GF-D8 (cell line): ENCODE data around the gene RAB3C.
"Not testable (repeated sequence)": the region's sequence is repeated elsewhere in the genome, so short reads cannot be mapped to it uniquely, and the experiment has no call there.

Experiments used
- DNase-seq: peaks from one replicate; lab custom pipeline; 2025; lab: John Stamatoyannopoulos, UW

The RAB3C gene, protein sequence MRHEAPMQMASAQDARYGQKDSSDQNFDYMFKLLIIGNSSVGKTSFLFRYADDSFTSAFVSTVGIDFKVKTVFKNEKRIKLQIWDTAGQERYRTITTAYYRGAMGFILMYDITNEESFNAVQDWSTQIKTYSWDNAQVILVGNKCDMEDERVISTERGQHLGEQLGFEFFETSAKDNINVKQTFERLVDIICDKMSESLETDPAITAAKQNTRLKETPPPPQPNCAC

DNA sequence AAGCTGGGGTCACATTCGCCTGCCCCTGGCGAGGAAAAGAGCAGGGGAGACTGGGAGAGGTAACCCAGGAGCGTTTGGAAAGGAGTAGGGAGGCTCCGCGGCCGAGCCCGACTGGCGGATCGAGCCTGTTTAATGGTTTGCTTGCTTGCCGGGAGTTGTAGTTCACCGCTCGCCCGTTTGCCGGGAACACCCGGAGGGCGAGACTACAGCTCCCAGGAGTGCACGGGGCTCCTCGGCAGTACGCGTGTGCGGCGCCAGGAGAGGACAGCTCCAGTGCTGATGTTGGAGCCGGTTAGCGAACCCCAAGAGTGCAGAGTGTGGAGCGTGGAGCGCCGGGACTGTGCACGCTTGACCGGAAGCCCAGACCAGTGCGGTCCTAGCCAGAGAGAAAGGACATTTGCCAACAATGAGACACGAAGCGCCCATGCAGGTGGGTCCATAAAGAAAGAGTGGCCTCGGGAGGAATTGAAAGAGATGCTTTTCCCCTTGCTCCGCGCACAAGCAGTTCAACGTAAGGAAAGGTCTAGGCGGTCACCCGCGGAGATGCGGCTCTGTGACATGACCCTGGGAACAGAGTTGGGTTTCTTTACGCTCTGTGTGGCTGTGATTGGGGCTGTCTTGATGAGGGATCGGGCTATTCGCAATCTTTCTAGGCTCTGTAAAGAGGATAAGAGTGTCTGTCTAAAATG lies at the start of gene RAB3C:
Gene RAB3C, plus strand, starts transcription at position 273 of the 689 bp plus-strand sequence. Its CDS starts 134 bp downstream, at position 407.
- peak; percentile 30 for DNase-seq

DNA sequence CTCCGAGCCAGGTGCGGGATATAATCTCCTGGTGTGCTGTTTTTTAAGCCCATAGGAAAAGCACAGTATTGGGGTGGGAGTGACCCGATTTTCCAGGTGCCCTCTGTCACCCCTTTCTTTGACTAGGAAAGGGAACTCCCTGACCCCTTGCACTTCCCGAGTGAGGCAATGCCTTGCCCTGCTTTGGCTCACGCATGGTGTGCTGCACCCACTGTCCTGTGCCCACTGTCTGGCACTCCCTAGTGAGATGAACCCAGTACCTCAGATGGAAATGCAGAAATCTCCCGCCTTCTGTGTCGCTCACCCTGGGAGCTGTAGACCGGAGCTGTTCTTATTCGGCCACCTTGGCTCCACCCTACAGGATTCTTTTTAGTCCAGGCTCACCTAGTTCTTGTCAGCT lies 40.9 kb upstream of the RAB3C start:
- not testable (repeated sequence) for DNase-seq

DNA sequence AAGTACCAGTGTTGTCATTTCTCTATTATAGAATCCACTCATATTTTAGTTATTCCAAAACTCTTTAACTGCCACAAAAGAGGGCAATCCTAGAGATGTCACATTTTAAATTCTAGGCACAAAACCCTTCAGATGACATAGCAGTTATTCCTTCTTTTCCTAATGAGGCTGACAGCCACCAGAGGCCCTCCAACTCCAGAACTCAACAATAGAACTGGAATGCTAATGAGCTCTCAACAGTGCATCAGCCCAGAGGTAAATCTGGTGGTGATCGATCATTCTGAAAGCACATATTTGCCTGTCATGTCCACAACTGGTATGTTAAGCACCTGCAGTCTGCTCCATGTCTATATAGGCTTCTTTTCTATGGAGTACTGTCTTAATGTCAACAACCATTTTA lies 40.2 kb upstream of the RAB3C start:
- DNase-seq: no peak

DNA sequence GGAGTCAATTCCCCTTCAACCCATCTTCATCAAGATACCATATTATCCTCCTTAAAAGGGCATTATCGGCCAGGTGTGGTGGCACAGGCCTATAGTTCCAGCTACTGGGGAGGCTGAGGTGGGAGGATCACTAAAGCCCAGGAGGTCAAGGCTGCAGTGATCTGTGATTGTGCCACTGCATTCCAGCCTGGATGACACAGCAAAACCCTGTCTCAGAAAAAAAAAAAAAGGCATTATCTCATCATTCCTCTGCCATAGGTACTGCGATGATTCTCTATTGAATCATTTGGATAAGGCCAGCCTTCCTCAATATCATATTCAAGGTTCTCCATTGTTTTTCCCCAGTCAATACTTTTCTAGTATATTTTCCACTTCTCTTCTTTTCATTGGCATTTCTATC lies 39.2 kb upstream of the RAB3C start:
- no peak for DNase-seq

DNA sequence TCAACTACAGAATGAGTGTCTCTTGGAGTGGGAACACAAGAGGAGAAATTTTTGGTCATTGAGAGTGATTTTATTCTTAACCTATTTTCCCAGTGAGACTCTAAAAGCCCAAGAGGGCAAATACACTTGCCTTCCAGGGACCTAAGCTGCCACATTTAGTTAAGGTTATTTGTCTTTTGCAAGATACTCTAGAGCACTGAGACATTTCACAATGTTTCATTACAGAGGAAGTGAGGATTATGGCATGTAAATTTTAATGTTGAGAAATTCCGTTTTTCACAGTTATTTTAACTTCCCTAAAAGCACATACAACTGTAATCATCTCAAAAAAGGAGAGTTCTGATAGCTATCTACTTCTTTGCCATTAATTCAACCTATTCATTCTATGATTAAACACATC lies 38.7 kb upstream of the RAB3C start:
- DNase-seq: peak; percentile 91

GRCh38 chr5:58544926-58545325 lies 37.9 kb upstream of the RAB3C start:
- DNase-seq: no peak

- DNase-seq: peak; percentile 27
Measured at GRCh38 chr5:58545912-58546311, 37.0 kb upstream of the RAB3C start.

DNA sequence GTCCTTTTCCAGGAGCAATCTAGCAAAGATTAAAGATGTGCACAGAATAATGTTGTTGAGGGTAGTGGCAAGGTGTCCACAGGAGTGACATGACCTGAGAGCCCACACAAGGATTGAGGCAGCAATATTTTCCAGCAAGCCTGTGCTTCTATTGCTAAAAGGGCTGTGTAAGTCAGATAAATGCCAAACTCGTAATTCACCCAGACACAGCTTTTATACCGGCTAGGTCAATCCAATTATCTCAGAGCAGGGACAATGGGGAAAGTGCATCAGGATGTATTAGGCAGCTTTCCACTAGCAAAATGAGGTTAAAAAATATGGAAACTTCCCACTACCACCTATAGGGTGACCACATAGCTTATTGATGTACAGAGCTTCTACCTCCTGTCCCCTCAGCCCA lies 34.8 kb upstream of the RAB3C start:
- DNase-seq: no peak

DNA sequence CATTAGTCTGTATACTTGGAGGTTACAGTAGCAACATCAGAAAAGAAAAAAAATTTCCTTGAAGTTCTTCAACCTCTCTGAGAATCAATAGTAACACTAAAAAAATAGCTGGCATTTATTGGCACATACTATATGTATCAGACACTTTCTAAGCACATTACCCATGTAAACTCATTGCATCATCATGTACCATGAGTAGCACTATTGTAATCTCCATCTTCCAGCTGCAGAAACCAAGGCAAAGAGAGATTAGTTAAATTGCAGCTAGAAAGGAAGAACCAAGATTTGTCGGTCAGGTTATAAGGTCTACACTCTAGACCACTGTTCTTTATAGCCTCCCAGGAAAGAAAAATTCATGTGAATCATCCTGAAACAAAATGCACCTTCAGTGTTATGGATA lies 31.4 kb upstream of the RAB3C start:
- DNase-seq: no peak

GRCh38 chr5:58557665-58558338 lies 25.1 kb upstream of the RAB3C start:
- not testable (repeated sequence) for DNase-seq

DNA sequence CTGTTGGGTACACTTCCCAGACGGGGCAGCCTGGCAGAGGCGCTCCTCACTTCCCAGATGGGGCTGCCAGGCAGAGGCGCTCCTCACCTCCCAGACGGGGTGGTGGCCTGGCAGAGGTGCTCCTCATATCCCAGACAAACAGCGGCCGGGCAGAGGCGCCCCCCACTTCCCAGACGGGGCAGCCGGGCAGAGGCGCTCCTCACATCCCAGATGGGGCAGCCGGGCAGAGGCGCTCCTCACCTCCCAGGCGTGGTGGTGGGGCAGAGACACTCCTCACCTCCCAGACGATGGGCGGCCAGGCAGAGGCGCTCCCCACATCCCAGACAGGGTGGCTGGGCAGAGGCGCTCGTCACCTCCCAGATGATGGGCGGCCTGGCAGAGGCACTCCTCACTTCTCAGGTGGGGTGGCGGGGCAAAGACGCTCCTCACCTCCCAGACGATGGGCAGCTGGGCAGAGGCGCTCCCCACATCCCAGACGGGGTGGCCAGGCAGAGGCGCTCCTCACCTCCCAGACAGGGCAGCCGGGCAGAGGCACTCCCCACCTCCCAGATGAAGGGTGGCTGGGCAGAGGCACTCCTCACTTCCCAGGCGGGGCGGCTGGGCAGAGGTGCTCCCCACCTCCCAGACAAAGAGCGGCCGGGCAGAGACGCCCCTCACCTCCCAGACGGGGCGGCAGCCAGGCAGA lies 19.7 kb upstream of the RAB3C start:
- DNase-seq: not testable (repeated sequence)

DNA sequence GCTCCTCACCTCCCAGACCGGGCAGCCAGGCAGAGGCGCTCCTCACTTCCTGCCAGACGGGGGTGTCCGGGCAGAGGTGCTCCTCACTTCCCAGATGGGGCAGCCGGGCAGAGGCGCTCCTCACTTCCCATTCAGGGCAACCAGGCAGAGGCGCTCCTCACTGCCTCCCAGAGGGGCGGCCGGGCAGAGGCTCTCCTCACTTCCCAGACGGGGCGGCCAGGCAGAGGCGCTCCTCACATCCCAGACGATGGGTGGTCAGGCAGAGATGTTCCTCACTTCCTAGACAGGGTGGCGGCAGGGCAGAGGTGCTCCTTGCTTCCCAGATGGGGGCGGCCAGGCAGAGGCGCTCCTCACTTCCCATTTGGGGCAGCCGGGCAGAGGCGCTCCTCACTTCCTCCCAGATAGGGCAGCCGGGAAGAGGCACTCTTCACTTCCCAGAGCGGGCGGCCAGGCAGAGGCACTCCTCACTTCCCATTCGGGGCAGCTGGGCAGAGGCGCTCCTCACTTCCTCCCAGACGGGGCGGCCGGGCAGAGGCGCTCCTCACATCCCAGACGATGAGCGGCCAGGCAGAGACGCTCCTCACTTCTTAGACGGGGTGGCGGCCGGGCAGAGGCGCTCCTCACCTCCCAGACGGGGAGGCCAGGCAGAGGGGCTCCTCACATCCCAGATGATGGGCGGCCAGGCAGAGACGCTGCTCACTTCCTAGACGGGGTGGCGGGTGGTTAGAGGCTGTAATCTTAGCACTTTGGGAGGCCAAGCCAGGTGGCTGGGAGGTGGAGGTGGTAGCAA lies 18.6 kb upstream of the RAB3C start:
- DNase-seq: not testable (repeated sequence)

- DNase-seq: no peak
Measured at GRCh38 chr5:58565033-58565432, 17.8 kb upstream of the RAB3C start.

DNA sequence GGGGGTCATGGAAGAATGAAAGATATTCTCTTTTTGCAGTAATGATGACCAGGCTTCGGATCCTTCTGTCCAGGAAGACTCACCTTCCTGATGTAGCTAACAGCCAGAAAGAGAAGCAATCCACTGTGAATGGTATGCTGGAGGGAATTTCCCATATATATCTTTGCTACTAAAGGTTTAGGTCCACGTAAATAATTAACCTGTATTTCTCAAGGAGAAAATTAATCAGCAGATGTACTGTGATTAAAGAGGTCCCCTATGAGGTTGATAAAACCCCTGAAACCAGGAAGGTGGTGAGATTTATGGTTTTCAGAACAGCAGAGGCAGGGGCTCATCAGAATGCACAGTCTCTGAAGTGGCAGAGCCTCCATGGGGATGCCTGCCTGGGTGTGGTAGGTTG lies 11.4 kb upstream of the RAB3C start:
- DNase-seq: no peak

GRCh38 chr5:58572973-58573372 lies 9.9 kb upstream of the RAB3C start:
- not testable (repeated sequence) for DNase-seq

DNA sequence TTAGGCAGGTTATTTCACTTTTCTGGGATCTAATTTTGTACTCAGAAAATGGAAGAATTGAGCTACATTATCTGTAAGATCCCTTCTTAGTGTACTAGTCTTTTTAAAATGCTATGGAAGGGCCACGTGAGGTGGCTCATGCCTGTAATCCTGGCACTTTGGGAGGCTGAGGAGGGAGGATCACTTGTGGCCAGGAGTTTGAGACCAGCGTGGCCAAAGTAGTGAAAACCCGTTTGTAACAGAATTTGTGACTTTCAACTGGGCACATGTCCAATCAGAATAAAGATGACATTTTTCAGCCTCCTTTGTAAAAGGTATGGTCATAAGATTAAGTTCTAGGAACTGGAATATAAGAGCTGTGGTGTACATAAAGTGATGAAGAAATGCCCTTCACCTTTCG lies 3.1 kb upstream of the RAB3C start:
- no peak for DNase-seq

DNA sequence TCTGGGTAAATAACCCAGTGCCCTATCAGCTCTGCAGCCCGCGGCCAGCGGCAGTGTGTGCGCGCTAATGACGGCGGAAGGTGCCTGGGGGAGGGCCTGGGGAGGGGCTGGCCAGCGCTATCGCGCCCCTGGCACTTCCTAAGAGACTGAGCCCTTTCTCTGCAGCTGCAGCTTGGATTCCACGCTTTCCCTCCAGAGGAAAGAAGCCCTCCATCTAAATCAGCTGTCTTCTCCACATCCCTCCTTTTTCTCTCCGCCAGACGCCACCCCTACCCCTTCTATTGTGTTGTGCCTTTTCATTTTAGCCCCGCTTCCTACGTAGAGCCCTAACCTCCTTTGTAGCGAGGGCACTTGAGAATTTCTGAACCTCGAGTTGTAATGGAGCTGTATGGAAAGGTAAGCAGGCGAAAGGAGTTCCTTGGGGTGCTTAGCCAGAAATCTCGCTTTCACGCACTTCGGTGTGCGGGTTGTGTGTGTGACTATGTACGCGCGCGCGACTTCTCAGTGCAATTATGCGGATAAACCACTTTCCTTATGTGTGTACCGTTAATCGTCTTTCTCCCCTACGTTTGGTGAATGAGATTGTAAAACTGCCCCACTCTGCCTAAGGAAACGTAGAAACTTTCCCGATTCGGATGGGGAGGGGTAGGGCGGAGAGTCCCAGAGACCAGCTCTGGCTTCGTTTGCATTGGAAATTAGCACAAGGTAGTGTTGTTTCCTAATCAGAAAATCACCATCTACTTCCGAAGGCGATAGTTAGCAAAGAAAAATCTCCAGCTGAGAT lies 664 bp upstream of the RAB3C start:
- no peak for DNase-seq

DNA sequence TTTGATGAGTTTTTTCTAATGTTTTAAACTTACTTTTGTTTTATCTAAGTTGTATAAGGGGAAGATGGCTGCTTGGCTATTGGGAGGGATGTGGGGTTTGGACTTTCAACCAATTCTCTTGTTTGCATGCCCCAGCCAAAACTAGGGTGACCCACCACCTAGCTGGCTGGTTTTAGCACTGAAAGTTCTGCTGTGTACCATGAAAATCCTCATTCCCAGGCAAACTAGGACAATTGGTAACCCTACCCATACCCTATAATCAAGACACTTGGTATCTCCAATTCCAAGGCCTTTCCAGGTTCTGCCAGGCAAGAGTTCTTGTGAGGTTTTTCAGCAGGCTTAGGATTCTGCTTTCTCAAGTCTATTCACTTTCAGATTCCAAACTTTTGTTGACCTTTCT lies 13.1 kb downstream of the RAB3C start:
- no peak for DNase-seq

DNA sequence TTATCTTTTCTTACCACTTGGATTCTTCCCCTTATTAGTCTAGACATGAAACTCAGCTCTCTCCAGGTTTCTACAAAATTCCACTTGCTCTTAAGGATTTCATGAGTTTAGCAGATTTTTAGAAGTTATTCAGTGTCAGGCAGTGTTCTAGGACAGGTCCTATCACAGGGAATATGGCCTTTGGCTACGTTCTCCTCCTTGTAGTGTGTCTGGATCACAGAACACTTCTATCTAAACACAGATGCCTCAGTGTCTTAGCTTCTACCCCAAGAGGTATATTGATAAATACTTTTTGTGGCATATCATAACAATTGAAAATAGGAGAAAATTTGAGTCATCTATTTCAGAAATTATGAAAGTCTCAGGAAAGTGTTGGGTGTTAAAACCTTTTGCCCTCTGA lies 15.6 kb downstream of the RAB3C start:
- DNase-seq: no peak

DNA sequence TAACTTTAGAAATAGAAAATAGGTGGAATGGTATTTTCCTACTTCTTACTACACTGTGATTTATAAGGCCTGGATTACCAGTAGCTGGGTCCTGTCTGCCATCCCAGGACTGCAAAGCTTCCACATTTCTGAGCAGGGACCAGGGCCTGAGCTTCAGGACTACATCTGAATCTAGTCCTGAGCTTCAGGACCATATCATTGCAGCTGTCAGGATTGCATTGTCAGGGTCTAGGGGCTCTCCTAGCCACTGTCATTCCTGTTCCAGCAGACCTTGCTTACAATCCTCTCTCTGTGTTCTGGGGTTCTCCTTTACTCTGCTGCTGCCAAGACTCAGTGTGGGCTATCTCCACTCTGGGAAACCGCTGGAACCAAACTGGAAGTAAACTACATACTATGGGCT lies 16.3 kb downstream of the RAB3C start:
- no peak for DNase-seq

DNA sequence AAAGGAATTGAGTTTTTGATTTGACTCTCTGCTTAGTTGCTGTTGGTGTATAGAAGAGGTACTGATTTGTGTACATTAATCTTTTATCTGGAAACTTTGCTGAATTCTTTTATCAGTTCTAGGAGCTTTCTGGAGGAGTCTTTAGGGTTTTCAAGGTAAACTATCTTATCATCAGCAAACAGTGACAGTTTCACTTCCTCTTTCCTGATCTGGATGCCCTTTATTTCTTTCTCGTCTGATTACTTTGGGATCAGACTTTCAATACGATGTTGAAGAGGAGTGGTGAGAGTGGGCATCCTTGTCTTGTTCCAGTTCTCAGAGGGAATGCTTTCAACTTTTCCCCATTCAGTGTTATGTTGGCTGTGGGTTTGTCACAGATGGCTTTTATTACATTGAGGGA lies 17.7 kb downstream of the RAB3C start:
- not testable (repeated sequence) for DNase-seq
